ENCODE measurements around the gene MRPL36. TPM values are rescaled to one million over a fixed set of nuclear protein-coding genes. Genes with fewer than 3 reads are reported as not detected.

MRPL36 gene
- total and polyA plus RNA-seq, 2 experiments from 2014 or later, result 47.5 to 149 TPM

DNA sequence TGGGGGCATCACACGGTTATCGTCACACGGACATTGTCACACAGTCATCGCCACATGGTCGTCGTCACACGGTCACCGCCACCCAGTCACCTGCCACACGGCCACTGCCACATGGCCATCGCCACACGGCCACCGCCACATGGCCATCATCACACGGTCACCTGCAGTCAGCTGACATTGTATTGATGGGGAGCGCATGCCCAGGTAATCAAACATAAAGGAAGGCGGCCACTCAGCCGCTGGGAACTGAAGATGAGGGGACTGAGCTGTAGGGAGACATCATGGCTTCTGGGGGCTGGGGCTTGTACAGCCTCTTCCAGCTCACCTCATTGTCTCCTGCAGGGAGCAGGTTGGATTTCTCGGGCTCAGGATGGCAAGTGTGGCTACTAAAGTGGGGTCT, 49.2 kb downstream of the MRPL36 start (continued):
- TF ChIP-seq, protein P1, sequence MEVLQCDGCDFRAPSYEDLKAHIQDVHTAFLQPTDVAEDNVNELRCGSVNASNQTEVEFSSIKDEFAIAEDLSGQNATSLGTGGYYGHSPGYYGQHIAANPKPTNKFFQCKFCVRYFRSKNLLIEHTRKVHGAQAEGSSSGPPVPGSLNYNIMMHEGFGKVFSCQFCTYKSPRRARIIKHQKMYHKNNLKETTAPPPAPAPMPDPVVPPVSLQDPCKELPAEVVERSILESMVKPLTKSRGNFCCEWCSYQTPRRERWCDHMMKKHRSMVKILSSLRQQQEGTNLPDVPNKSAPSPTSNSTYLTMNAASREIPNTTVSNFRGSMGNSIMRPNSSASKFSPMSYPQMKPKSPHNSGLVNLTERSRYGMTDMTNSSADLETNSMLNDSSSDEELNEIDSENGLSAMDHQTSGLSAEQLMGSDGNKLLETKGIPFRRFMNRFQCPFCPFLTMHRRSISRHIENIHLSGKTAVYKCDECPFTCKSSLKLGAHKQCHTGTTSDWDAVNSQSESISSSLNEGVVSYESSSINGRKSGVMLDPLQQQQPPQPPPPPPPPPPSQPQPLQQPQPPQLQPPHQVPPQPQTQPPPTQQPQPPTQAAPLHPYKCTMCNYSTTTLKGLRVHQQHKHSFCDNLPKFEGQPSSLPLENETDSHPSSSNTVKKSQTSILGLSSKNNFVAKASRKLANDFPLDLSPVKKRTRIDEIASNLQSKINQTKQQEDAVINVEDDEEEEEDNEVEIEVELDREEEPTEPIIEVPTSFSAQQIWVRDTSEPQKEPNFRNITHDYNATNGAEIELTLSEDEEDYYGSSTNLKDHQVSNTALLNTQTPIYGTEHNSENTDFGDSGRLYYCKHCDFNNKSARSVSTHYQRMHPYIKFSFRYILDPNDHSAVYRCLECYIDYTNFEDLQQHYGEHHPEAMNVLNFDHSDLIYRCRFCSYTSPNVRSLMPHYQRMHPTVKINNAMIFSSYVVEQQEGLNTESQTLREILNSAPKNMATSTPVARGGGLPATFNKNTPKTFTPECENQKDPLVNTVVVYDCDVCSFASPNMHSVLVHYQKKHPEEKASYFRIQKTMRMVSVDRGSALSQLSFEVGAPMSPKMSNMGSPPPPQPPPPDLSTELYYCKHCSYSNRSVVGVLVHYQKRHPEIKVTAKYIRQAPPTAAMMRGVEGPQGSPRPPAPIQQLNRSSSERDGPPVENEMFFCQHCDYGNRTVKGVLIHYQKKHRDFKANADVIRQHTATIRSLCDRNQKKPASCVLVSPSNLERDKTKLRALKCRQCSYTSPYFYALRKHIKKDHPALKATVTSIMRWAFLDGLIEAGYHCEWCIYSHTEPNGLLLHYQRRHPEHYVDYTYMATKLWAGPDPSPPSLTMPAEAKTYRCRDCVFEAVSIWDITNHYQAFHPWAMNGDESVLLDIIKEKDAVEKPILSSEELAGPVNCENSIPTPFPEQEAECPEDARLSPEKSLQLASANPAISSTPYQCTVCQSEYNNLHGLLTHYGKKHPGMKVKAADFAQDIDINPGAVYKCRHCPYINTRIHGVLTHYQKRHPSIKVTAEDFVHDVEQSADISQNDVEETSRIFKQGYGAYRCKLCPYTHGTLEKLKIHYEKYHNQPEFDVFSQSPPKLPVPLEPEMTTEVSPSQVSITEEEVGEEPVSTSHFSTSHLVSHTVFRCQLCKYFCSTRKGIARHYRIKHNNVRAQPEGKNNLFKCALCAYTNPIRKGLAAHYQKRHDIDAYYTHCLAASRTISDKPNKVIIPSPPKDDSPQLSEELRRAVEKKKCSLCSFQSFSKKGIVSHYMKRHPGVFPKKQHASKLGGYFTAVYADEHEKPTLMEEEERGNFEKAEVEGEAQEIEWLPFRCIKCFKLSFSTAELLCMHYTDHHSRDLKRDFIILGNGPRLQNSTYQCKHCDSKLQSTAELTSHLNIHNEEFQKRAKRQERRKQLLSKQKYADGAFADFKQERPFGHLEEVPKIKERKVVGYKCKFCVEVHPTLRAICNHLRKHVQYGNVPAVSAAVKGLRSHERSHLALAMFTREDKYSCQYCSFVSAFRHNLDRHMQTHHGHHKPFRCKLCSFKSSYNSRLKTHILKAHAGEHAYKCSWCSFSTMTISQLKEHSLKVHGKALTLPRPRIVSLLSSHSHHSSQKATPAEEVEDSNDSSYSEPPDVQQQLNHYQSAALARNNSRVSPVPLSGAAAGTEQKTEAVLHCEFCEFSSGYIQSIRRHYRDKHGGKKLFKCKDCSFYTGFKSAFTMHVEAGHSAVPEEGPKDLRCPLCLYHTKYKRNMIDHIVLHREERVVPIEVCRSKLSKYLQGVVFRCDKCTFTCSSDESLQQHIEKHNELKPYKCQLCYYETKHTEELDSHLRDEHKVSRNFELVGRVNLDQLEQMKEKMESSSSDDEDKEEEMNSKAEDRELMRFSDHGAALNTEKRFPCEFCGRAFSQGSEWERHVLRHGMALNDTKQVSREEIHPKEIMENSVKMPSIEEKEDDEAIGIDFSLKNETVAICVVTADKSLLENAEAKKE (CRISPR knock-in tag; IDR thresholded peaks at IDR 0.05), result no peak

DNA sequence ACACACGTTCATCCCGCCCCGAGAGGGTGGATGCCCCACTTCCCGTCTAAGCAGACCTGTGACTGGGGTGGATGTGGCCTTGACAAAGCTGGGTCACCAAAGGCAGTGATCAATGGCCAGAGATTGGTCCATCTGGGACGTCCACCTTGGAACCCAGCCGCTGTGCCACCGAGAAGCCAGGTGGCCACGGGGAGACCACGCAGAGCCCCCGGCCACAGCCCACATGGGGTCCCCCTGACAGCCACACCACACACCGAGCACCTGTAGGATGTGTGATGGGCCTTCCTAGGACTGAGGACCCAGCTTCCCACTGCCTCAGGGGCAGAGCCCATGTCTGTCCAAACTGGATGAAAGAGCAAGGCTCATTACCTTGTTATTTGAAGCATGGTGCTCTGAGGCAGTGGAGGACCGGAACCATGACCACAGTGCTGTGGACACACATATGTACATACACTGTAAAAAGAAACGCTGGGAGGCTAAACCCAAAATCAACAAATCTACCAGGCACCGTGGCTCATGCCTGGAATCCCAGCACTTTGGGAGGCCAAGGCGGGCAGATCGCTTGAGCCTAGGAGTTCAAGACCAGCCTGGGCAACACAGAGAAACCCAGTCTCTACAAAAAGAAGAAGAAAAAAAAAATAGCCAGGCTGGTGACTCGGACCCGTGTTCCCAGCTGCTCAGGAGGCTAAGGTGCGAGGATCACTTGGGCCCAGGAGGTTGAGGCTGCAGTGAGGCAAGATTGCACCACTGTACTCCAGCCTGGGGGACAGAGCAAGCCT, 50.1 kb downstream of the MRPL36 start:
- no peak overlapping the region for H3K4me3 Mint-ChIP-seq
- no peaks in the 10 kb centered on the region; the same call in 2 of the 3 replicates for H3K9me3 Mint-ChIP-seq
- no peak overlapping the region for H2AFZ ChIP-seq
- H3K4me2 ChIP-seq, result no peak overlapping the region
- H4K20me1 ChIP-seq (replicated peaks; ENCODE audit: insufficient read depth), result no peaks in the 10 kb centered on the region
- H3F3A ChIP-seq (replicated peaks; ENCODE audit: low read depth), result no peaks in the 10 kb centered on the region
- no peaks in the 10 kb centered on the region for H3K36me3 ChIP-seq (ENCODE audit: insufficient read depth)
- no peak overlapping the region for H3K27ac Mint-ChIP-seq
- peaks cover 3% of the 10 kb centered on the region; the same call in 2 of the 3 replicates for H3K4me1 Mint-ChIP-seq
- DNase-seq (ENCODE audit: low spot score), result no peak
- no peak for ATAC-seq
- no peaks in the 10 kb centered on the region for H3K27me3 ChIP-seq (ENCODE audit: insufficient read depth)
- no peaks in the 10 kb centered on the region for H3K4me1 ChIP-seq (ENCODE audit: insufficient read depth)
- no peaks in the 10 kb centered on the region for H3K79me2 ChIP-seq (replicated peaks; ENCODE audit: insufficient read depth)
- peaks cover 9% of the 10 kb centered on the region for H3K27me3 Mint-ChIP-seq (ENCODE audit: insufficient read depth, low read depth, poor library complexity)
- no peaks in the 10 kb centered on the region for H3K9me2 ChIP-seq (ENCODE audit: insufficient read depth)
- H3K27ac ChIP-seq (ENCODE audit: low read depth), result no peak overlapping the region
- H3K36me3 Mint-ChIP-seq (ENCODE audit: low read depth), result no peaks in the 10 kb centered on the region; the same call in 2 of the 3 replicates
- H3K4me3 ChIP-seq, result no peak overlapping the region
- TF ChIP-seq, protein P2, sequence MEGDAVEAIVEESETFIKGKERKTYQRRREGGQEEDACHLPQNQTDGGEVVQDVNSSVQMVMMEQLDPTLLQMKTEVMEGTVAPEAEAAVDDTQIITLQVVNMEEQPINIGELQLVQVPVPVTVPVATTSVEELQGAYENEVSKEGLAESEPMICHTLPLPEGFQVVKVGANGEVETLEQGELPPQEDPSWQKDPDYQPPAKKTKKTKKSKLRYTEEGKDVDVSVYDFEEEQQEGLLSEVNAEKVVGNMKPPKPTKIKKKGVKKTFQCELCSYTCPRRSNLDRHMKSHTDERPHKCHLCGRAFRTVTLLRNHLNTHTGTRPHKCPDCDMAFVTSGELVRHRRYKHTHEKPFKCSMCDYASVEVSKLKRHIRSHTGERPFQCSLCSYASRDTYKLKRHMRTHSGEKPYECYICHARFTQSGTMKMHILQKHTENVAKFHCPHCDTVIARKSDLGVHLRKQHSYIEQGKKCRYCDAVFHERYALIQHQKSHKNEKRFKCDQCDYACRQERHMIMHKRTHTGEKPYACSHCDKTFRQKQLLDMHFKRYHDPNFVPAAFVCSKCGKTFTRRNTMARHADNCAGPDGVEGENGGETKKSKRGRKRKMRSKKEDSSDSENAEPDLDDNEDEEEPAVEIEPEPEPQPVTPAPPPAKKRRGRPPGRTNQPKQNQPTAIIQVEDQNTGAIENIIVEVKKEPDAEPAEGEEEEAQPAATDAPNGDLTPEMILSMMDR (conservative IDR thresholded peaks at IDR 0.05; ENCODE audit: low read depth in 2 of 2), result no peak
- TF ChIP-seq CREB1 (CRISPR knock-in tag; IDR thresholded peaks at IDR 0.05; ENCODE audit: low read depth), result no peak
- TF ChIP-seq EZH2phosphoT487 (IDR thresholded peaks at IDR 0.05; ENCODE audit: unreplicated experiment), result no peak
- TF ChIP-seq, protein P1 (CRISPR knock-in tag; IDR thresholded peaks at IDR 0.05), result no peak
- TF ChIP-seq ZNF331 (CRISPR knock-in tag; IDR thresholded peaks at IDR 0.05; ENCODE audit: low read depth), result no peak

Measured in GM23338 (cell line).